ENCODE measurements around the gene CLDN14.

CLDN14 gene

GRCh38 chr21:36436829-36437744 is 42.8 kb downstream of the CLDN14 start:
- in situ Hi-C loops (cut with MboI; ENCODE audit: low sequenced_read_pairs, unreplicated experiment) = no loop called here
- DNase-seq (ENCODE audit: low spot score) = no peak

GRCh38 chr21:36434144-36434543 is 45.8 kb downstream of the CLDN14 start:
- no peak for DNase-seq (ENCODE audit: low spot score)
- TF ChIP-seq CTCF (IDR thresholded peaks at IDR 0.05; ENCODE audit: borderline replicate concordance, control extremely low read depth, extremely low read depth, insufficient read depth, missing control alignments) = no peak
- in situ Hi-C loops (cut with MboI; ENCODE audit: low sequenced_read_pairs, unreplicated experiment) = no loop called here

More at GRCh38 chr21:36436829-36437744, 42.8 kb downstream of the CLDN14 start:
- no peak for TF ChIP-seq CTCF (IDR thresholded peaks at IDR 0.05; ENCODE audit: borderline replicate concordance, control extremely low read depth, extremely low read depth, insufficient read depth, missing control alignments)

GRCh38 chr21:36433059-36433709 is 46.7 kb downstream of the CLDN14 start:
- no peak for TF ChIP-seq CTCF (IDR thresholded peaks at IDR 0.05; ENCODE audit: borderline replicate concordance, control extremely low read depth, extremely low read depth, insufficient read depth, missing control alignments)
- in situ Hi-C loops (cut with MboI; ENCODE audit: low sequenced_read_pairs, unreplicated experiment) = no loop called here
- no peak for DNase-seq (ENCODE audit: low spot score)

GRCh38 chr21:36431252-36431651 is 48.7 kb downstream of the CLDN14 start:
- DNase-seq (ENCODE audit: low spot score) = no peak
- no peak for TF ChIP-seq CTCF (IDR thresholded peaks at IDR 0.05; ENCODE audit: borderline replicate concordance, control extremely low read depth, extremely low read depth, insufficient read depth, missing control alignments)
- in situ Hi-C loops (cut with MboI; ENCODE audit: low sequenced_read_pairs, unreplicated experiment) = no loop called here

GRCh38 chr21:36430841-36431240 is 49.1 kb downstream of the CLDN14 start:
- TF ChIP-seq CTCF (IDR thresholded peaks at IDR 0.05; ENCODE audit: borderline replicate concordance, control extremely low read depth, extremely low read depth, insufficient read depth, missing control alignments) = no peak
- no peak for DNase-seq (ENCODE audit: low spot score)

GRCh38 chr21:36429947-36430546 is 49.9 kb downstream of the CLDN14 start:
- in situ Hi-C loops (cut with MboI; ENCODE audit: low sequenced_read_pairs, unreplicated experiment) = loop anchor here (10.0 kb wide), 1 partner anchor 505 kb away; no protein-coding TSS in a partner anchor

More at GRCh38 chr21:36430841-36431240, 49.1 kb downstream of the CLDN14 start:
- in situ Hi-C loops (cut with MboI; ENCODE audit: low sequenced_read_pairs, unreplicated experiment) = no loop called here

More at GRCh38 chr21:36429947-36430546, 49.9 kb downstream of the CLDN14 start:
- no peak for TF ChIP-seq CTCF (IDR thresholded peaks at IDR 0.05; ENCODE audit: borderline replicate concordance, control extremely low read depth, extremely low read depth, insufficient read depth, missing control alignments)
- peak; percentile 86 for DNase-seq (ENCODE audit: low spot score)

All from GM13976 (cell line).